Panc1 (cell line): ENCODE measurements around the gene SPDEF.

Experiments
- CTCF ChIP-seq: fragments of 450-650 bp; IDR thresholded peaks from 2 replicates; pipeline ENCODE4 v1.5.1; 2017; ENCODE audit warnings: mild to moderate bottlenecking
- POLR2AphosphoS5 ChIP-seq: IDR thresholded peaks from 2 replicates; pipeline ENCODE4 v1.6.1; 2012; ENCODE audit warnings: mild to moderate bottlenecking, low read depth, low read length, moderate library complexity
- REST ChIP-seq, 2 experiments: IDR thresholded peaks; 2 replicates each; pipeline ENCODE4 v1.6.1; 2011 to 2012; ENCODE audit warnings: low read depth in 2 of 2, control low read depth in 1 of 2, low read length in 1 of 2, mild to moderate bottlenecking in 1 of 2, moderate library complexity in 1 of 2; ENCODE audit not compliant: insufficient read depth in 1 of 2
- SIN3A ChIP-seq: IDR thresholded peaks from 2 replicates; pipeline ENCODE4 v1.6.1; 2012; ENCODE audit warnings: low read depth, mild to moderate bottlenecking, low read length, moderate library complexity, borderline replicate concordance; ENCODE audit not compliant: insufficient read depth

- no peak for TF ChIP-seq CTCF
- TF ChIP-seq SIN3A, result no peak
- no peak for TF ChIP-seq POLR2AphosphoS5
- no peak for TF ChIP-seq REST (IDR thresholded peaks at IDR 0.05; ENCODE audit: insufficient read depth in 1 of 2, low read depth in 2 of 2, low read length in 1 of 2)
These were observed 27.9 kb upstream of the SPDEF start for GRCh38 chr6:34583861-34584604.
